Neuronal stem cell (in vitro differentiated cells): Measurements from ENCODE around the gene RAB35.

ENCODE experiments used
- DNase-seq: peaks from one replicate; pipeline ENCODE4 v3.0.0-alpha.2; 2013; ENCODE audit warnings: low spot score
- H2AFZ ChIP-seq: one replicate; pipeline ENCODE4 v1.6.1; 2013; ENCODE audit warnings: mild to moderate bottlenecking, low read length, inconsistent platforms
- H2AK5ac ChIP-seq: 2 replicates; pipeline ENCODE4 v1.6.1; 2013; ENCODE audit warnings: low read depth, mild to moderate bottlenecking, inconsistent platforms, low read length, moderate library complexity, mixed read lengths
- H2BK120ac ChIP-seq: 2 replicates; pipeline ENCODE4 v1.6.1; 2013; ENCODE audit warnings: low read depth, mild to moderate bottlenecking, inconsistent platforms, low read length, moderate library complexity, mixed read lengths
- H2BK12ac ChIP-seq: one replicate; pipeline ENCODE4 v1.6.1; 2013; ENCODE audit warnings: low read length, inconsistent platforms
- H2BK15ac ChIP-seq: 2 replicates; pipeline ENCODE4 v1.6.1; 2013; ENCODE audit warnings: mild to moderate bottlenecking, low read length, inconsistent platforms, mixed read lengths
- H2BK5ac ChIP-seq: one replicate; pipeline ENCODE4 v1.6.1; 2013; ENCODE audit warnings: inconsistent platforms, mild to moderate bottlenecking, low read length, moderate library complexity
- H3K14ac ChIP-seq: one replicate; pipeline ENCODE4 v1.6.1; 2013; ENCODE audit warnings: low read length, inconsistent platforms
- H3K18ac ChIP-seq: 2 replicates; pipeline ENCODE4 v1.6.1; 2013; ENCODE audit warnings: low read length, inconsistent platforms
- H3K23ac ChIP-seq: 2 replicates; pipeline ENCODE4 v1.6.1; 2013; ENCODE audit warnings: low read depth, mild to moderate bottlenecking, mixed read lengths, low read length, inconsistent platforms; ENCODE audit not compliant: poor library complexity
- H3K27ac ChIP-seq: replicated peaks from 3 replicates; pipeline ENCODE4 v1.5.1; 2013; ENCODE audit warnings: low read length, inconsistent platforms
- H3K27me3 ChIP-seq, 3 experiments: 2 replicates each; pipeline ENCODE4 v1.6.1; 2013; ENCODE audit warnings: low read length in 3 of 3, mild to moderate bottlenecking in 2 of 3, inconsistent platforms in 1 of 3, low read depth in 1 of 3, mixed read lengths in 1 of 3, moderate library complexity in 1 of 3; ENCODE audit not compliant: control insufficient read depth in 3 of 3, insufficient read depth in 3 of 3
- H3K36me3 ChIP-seq, 2 donors: replicated peaks in 1 of 2; 2 replicates each; pipeline ENCODE4 v1.6.1; 2013; ENCODE audit warnings: low read length in 2 of 2; ENCODE audit not compliant: control insufficient read depth in 2 of 2, insufficient read depth in 2 of 2
- H3K4ac ChIP-seq: 2 replicates; pipeline ENCODE4 v1.6.1; 2013; ENCODE audit warnings: inconsistent platforms, mild to moderate bottlenecking, low read length, moderate library complexity
- H3K4me1 ChIP-seq, 2 donors: 1 replicate in 1 of 2; 2 replicates in 1 of 2; pipeline ENCODE4 v1.6.1; 2013; ENCODE audit warnings: low read length in 2 of 2, low read depth in 1 of 2; ENCODE audit not compliant: control insufficient read depth in 2 of 2, insufficient read depth in 1 of 2
- H3K4me2 ChIP-seq: one replicate; pipeline ENCODE4 v1.6.1; 2013; ENCODE audit warnings: mild to moderate bottlenecking, low read length, inconsistent platforms; ENCODE audit not compliant: insufficient read depth, poor library complexity, severe bottlenecking
- H3K4me3 ChIP-seq, 2 donors: 2 replicates each; pipeline ENCODE4 v1.5.1; 2013; ENCODE audit warnings: low read length in 2 of 2, mild to moderate bottlenecking in 2 of 2, inconsistent platforms in 1 of 2, moderate library complexity in 1 of 2
- H3K79me1 ChIP-seq: one replicate; pipeline ENCODE4 v1.6.1; 2013; ENCODE audit warnings: low read depth, mild to moderate bottlenecking, inconsistent platforms, low read length, moderate library complexity
- H3K9ac ChIP-seq: one replicate; pipeline ENCODE4 v1.6.1; 2013; ENCODE audit warnings: mild to moderate bottlenecking, low read depth, low read length, inconsistent platforms; ENCODE audit not compliant: poor library complexity
- H3K9me3 ChIP-seq, 2 donors: replicated peaks in 1 of 2; 2 replicates each; pipeline versions ENCODE3 to v1.6.1; 2013; ENCODE audit warnings: low read length in 2 of 2, mild to moderate bottlenecking in 2 of 2, inconsistent platforms in 1 of 2, low read depth in 1 of 2, mixed read lengths in 1 of 2, moderate library complexity in 1 of 2; ENCODE audit not compliant: control insufficient read depth in 2 of 2, insufficient read depth in 1 of 2
- H4K8ac ChIP-seq: one replicate; pipeline ENCODE4 v1.6.1; 2013; ENCODE audit warnings: low read depth, mild to moderate bottlenecking, inconsistent platforms, low read length, moderate library complexity
- H4K91ac ChIP-seq: one replicate; pipeline ENCODE4 v1.6.1; 2013; ENCODE audit warnings: low read length, low read depth, mild to moderate bottlenecking, inconsistent platforms; ENCODE audit not compliant: poor library complexity
- WGBS, 2 donors: extraction: QIAGEN DNeasy Blood & Tissue Kit; methylation state at CpG; one replicate each; pipeline ENCODE4 v1.1.7; 2013; ENCODE audit warnings: missing lambda C conversion rate in 2 of 2, mixed read lengths in 1 of 2; ENCODE audit not compliant: insufficient read length in 2 of 2, insufficient replicate concordance in 1 of 2; ENCODE audit errors: extremely low coverage in 2 of 2; 5-methylcytosine and 5-hydroxymethylcytosine counted together

RAB35 gene

DNA sequence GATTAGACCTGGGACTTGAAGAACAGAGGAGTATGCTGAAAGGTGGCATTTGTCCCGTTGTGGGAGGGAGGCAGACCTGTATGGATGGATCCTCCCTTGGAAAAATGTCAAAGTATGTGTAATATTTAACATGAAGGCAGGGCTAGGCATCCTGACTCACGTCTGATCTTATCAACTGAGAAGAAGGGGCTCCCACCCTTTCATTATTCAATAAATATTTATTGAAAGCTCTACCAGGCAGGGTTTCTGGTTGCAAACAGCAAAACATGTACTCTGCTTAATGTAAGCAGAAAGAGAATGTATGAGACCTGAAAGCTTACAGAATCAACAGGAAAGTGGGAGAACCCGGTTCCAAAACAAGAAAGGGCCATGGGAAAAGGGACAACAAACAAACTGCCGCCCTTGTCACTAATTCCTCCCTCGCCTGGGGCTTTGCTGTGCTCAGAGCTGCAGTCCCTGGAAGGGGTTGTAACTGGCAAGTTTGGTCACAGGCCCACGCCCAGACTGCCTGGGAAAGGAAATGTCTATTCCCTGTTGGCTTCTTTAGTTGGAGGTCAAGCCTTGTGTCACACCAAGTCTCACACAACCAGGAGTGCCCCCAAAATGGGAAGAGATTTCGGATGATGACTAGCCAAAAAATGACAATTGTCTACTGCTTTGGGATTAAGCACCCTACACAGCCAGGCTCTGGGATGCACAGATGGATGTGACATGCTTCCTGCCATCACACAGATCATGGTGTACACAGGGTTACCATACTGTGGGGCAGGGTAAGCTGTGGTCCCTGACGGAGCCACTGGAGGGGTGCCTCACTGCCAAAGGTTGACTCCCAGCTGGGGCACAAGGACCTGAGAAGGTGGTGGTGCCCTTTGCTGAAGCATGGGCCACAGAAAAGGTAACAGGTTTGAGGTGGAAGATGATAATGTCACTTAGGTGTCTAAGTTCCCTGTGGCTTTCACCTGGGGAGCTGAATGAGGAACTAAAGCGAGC lies 36.8 kb downstream of the RAB35 start:
- peaks cover 0 to 9% (median 0%) of the 10 kb centered on the region in 3 experiments for H3K27me3 ChIP-seq

DNA sequence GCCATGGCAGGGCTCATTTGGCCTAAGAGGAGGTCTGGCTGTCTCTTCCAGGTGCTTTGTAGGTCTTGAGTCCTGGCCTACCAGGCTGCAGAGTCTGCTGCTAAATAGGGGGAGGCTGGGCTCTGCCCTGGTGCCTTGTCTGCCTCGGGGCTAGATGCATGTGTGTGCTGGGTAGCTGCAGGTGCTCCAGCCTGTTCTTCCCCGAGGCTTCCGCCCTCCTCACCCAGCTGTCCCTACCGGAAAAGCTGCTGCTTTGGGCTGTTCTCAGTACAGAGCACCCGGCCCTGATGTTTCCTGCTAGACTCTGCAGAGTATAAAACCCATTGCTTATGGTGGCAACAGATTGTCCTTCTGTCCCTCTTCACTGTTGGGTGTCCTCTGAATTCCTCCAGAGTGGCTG lies 37.7 kb downstream of the RAB35 start:
- Histone ChIP-seq H3K14ac (no peak overlapping the region), H3K23ac (no peak overlapping the region)
- WGBS, 2 donors, result no CpG with 5 or more reads among the region's 5 CpGs

More for the DNA sequence above, 36.8 kb downstream of the RAB35 start:
- Histone ChIP-seq H3K4me2 (no peak overlapping the region), H3K4ac (no peak overlapping the region), H3K4me1 (no peaks in the 10 kb centered on the region), H2BK120ac (no peak overlapping the region), H3K18ac (no peak overlapping the region), H2BK12ac (no peak overlapping the region), H3K36me3 (no peaks in the 10 kb centered on the region), H3K4me3 (no peak overlapping the region), H3K14ac (no peak overlapping the region), H3K79me1 (no peaks in the 10 kb centered on the region), H2BK15ac (peak overlapping the region; percentile 20), H4K8ac (no peak overlapping the region), H2AK5ac (no peak overlapping the region), H3K27ac (no peak overlapping the region), H4K91ac (no peak overlapping the region), H2BK5ac (no peak overlapping the region), H3K9ac (no peak overlapping the region), H2AFZ (peak overlapping the region; percentile 18), H3K9me3 (no peaks in the 10 kb centered on the region), H3K23ac (no peak overlapping the region)
- DNase-seq, result no peak
- WGBS, 2 donors, result no CpG with 5 or more reads among the region's 9 CpGs

DNA sequence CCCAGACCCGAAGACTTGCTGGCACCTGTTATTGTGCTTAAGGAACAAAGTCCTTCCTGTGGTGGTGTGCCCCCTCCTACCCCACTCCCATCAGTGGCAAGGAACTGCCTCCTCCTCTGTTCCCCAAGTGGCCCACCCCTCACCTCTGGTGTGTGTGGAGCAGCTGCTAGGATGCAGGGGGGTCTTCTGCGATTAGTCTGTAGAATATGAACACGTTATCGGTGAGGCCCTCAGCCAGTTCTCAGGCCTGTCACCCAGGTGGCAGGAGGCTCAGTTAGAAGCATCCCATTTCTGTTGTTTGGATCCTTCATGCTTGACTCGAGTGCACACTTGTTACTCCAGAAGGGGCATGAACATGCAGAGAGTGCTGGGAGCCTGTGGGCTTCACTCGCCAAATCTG lies 39.3 kb downstream of the RAB35 start:
- Histone ChIP-seq H3K9ac (no peak overlapping the region), H2AK5ac (no peak overlapping the region), H4K8ac (no peak overlapping the region), H2BK5ac (no peak overlapping the region), H4K91ac (no peak overlapping the region), H3K4ac (no peak overlapping the region), H2BK12ac (no peak overlapping the region), H3K79me1 (no peaks in the 10 kb centered on the region), H3K18ac (peak overlapping the region; percentile 46), H3K4me2 (no peak overlapping the region), H2BK15ac (no peak overlapping the region), H3K27ac (no peak overlapping the region), H3K23ac (peak overlapping the region; percentile 45), H3K4me3 (no peak overlapping the region), H3K4me1 (no peaks in the 10 kb centered on the region), H3K14ac (no peak overlapping the region), H2BK120ac (no peak overlapping the region), H3K36me3 (no peaks in the 10 kb centered on the region), H3K27me3 (peaks cover 0 to 9% (median 0%) of the 10 kb centered on the region in 3 experiments), H2AFZ (no peak overlapping the region), H3K9me3 (no peaks in the 10 kb centered on the region)
- DNase-seq, result no peak
- WGBS, 2 donors, result no CpG with 5 or more reads among the region's 6 CpGs

More for the DNA sequence above, 37.7 kb downstream of the RAB35 start:
- no peak overlapping the region for H2BK5ac ChIP-seq
- no peak overlapping the region for H4K91ac ChIP-seq
- no peak overlapping the region for H2BK120ac ChIP-seq
- no peak overlapping the region for H3K27ac ChIP-seq
- no peak for DNase-seq
- peak overlapping the region; percentile 18 for H2AFZ ChIP-seq
- no peak overlapping the region for H2BK12ac ChIP-seq
- H3K4ac ChIP-seq, result no peak overlapping the region
- H4K8ac ChIP-seq, result no peak overlapping the region
- no peak overlapping the region for H3K18ac ChIP-seq
- no peaks in the 10 kb centered on the region for H3K9me3 ChIP-seq
- no peaks in the 10 kb centered on the region for H3K79me1 ChIP-seq
- H3K27me3 ChIP-seq, result peaks cover 0 to 9% (median 0%) of the 10 kb centered on the region in 3 experiments
- no peak overlapping the region for H2AK5ac ChIP-seq
- H2BK15ac ChIP-seq, result no peak overlapping the region
- H3K36me3 ChIP-seq, result no peaks in the 10 kb centered on the region
- H3K4me2 ChIP-seq, result no peak overlapping the region
- H3K9ac ChIP-seq, result no peak overlapping the region
- H3K4me3 ChIP-seq, result no peak overlapping the region
- no peaks in the 10 kb centered on the region for H3K4me1 ChIP-seq

DNA sequence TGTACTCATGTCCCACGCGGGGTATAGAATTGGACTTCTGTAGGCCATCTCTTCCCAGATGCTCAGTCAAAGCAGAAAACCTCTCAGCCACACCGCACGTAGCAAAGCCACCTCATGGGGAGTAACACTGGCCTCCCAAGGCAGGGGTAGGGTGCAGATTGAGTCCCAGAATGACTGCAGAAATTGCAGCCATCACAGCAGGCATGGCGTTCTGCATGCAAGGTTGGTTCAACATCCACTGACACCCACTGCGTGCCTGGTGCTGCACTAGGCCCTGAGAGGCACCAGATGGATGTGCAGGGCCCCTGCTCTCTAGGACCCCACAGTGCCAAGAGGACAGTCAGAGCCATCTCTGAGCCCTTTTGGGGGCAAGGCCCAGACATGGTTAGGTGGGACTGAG lies 39.9 kb downstream of the RAB35 start:
- Histone ChIP-seq H4K8ac (no peak overlapping the region), H2BK5ac (peak overlapping the region; percentile 19), H3K27ac (no peak overlapping the region), H2BK12ac (no peak overlapping the region), H2AFZ (no peak overlapping the region), H3K36me3 (no peaks in the 10 kb centered on the region), H3K79me1 (no peaks in the 10 kb centered on the region), H3K9ac (no peak overlapping the region), H3K4me1 (no peaks in the 10 kb centered on the region), H2BK120ac (no peak overlapping the region), H2BK15ac (no peak overlapping the region), H3K18ac (no peak overlapping the region), H4K91ac (no peak overlapping the region), H3K4ac (no peak overlapping the region), H3K4me2 (no peak overlapping the region), H3K4me3 (no peak overlapping the region), H3K14ac (peak overlapping the region; percentile 90), H3K23ac (no peak overlapping the region), H2AK5ac (no peak overlapping the region), H3K9me3 (no peaks in the 10 kb centered on the region), H3K27me3 (peaks cover 0 to 9% (median 0%) of the 10 kb centered on the region in 3 experiments)
- no peak for DNase-seq
- no CpG with 5 or more reads among the region's 6 CpGs for WGBS, 2 donors
